Smooth muscle cell (in vitro differentiated cells): ENCODE results near the gene C11orf42. TPM values are rescaled to one million over a fixed set of nuclear protein-coding genes. Genes with fewer than 3 reads are reported as not detected.

Experiments used
- DNase-seq: peaks from one replicate; lab custom pipeline; 2025; ENCODE audit not compliant: unreplicated experiment; lab: John Stamatoyannopoulos, UW
- H2AFZ ChIP-seq: fragments of 200-600 bp; sonication (generic); 2 replicates; pipeline ENCODE4 v1.6.0; 2016; ENCODE audit warnings: antibody characterized with exemption, low read depth, mild to moderate bottlenecking
- H3F3A ChIP-seq: fragments of 200-600 bp; sonication (generic); 2 replicates; pipeline ENCODE4 v1.6.0; 2017; ENCODE audit warnings: antibody characterized with exemption, low read depth
- H3K27ac ChIP-seq: fragments of 200-600 bp; sonication (generic); 2 replicates; pipeline ENCODE4 v1.5.1; 2016; ENCODE audit warnings: low read depth, mild to moderate bottlenecking
- H3K27me3 ChIP-seq: fragments of 200-600 bp; sonication (generic); 2 replicates; pipeline ENCODE4 v1.6.1; 2016; ENCODE audit warnings: low read depth, mild to moderate bottlenecking
- H3K36me3 ChIP-seq: fragments of 200-600 bp; sonication (generic); 2 replicates; pipeline ENCODE4 v1.5.1; 2016; ENCODE audit warnings: low read depth
- H3K4me1 ChIP-seq: fragments of 200-600 bp; sonication (generic); 2 replicates; pipeline ENCODE4 v1.5.1; 2016; ENCODE audit warnings: low read depth
- H3K4me2 ChIP-seq: fragments of 200-600 bp; sonication (generic); 2 replicates; pipeline ENCODE4 v1.6.0; 2016; ENCODE audit warnings: mild to moderate bottlenecking
- H3K4me3 ChIP-seq: fragments of 200-600 bp; sonication (generic); 2 replicates; pipeline ENCODE4 v1.5.1; 2016; ENCODE audit warnings: mild to moderate bottlenecking
- H3K79me2 ChIP-seq: fragments of 200-600 bp; sonication (generic); 2 replicates; pipeline ENCODE4 v1.6.0; 2016; ENCODE audit warnings: low read depth, mild to moderate bottlenecking
- H3K9ac ChIP-seq: fragments of 200-600 bp; sonication (generic); 2 replicates; pipeline ENCODE4 v1.6.0; 2016; ENCODE audit warnings: low read depth
- H3K9me3 ChIP-seq: fragments of 200-600 bp; sonication (generic); replicated peaks from 2 replicates; pipeline ENCODE4 v1.5.1; 2016; ENCODE audit warnings: low read depth
- H4K20me1 ChIP-seq: fragments of 200-600 bp; sonication (generic); 2 replicates; pipeline ENCODE4 v1.6.0; 2016; ENCODE audit warnings: low read depth
- WGBS: methylation state at CpG from one replicate; pipeline ENCODE4 v1.1.7; 2016; ENCODE audit warnings: low lambda C conversion rate; 5-methylcytosine and 5-hydroxymethylcytosine counted together
- polyA plus RNA-seq: library from polyadenylated mRNA; unstranded; fragments of >200 nt; fragmentation: Nextera tagmentation; extraction: Ambion mirVana; gene quantifications from 2 replicates; pipeline ENCODE4 v1.2.1, GENCODE V29; 2016
- total RNA-seq: library from RNA; depleted of rRNA; stranded (reverse); fragments of >200 nt; gene quantifications from 2 replicates; pipeline ENCODE4 v1.2.3, GENCODE V29; 2014
- TF ChIP-seq, protein P1 (sequence below): fragments of 200-600 bp; sonication (generic); IDR thresholded peaks from 2 replicates; pipeline ENCODE4 v1.5.1; 2017; ENCODE audit warnings: borderline replicate concordance, mild to moderate bottlenecking, antibody characterized with exemption; ENCODE audit not compliant: insufficient read depth, poor library complexity, severe bottlenecking

C11orf42 gene
- total and polyA plus RNA-seq, 2 experiments from 2014 or later, result not detected

DNA sequence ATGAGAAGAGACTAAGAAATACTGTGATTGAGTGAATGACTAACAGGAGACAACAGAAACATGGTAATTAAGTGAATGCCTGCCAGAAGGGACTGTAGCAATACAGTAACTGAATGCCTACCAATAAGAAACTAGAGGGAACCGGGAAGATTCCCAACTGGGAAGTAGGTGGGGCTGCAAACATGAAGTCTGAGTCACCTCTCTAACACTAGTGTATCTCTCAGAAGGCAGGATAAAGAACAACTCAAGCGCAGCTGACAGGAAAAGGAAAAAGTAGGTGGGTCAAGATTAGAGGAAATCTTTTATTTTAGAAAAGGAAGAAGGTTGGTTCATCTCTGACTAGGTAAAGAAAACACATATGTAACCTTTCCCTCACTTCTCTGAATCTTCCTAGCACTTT lies 14.0 kb downstream of the C11orf42 start:
- Histone ChIP-seq H3K27ac (no peak overlapping the region), H3K79me2 (peaks cover 4% of the 10 kb centered on the region), H2AFZ (no peak overlapping the region), H3K4me1 (no peaks in the 10 kb centered on the region), H3K4me3 (no peak overlapping the region), H3K36me3 (peaks cover 9% of the 10 kb centered on the region), H3K4me2 (no peak overlapping the region), H3K9ac (no peak overlapping the region), H4K20me1 (peaks cover 5% of the 10 kb centered on the region), H3K27me3 (no peaks in the 10 kb centered on the region), H3F3A (no peaks in the 10 kb centered on the region), H3K9me3 (no peaks in the 10 kb centered on the region)
- no peak for DNase-seq
- WGBS, result 49% methylated on average over 2 of the region's 2 CpGs
- TF ChIP-seq, protein P1, sequence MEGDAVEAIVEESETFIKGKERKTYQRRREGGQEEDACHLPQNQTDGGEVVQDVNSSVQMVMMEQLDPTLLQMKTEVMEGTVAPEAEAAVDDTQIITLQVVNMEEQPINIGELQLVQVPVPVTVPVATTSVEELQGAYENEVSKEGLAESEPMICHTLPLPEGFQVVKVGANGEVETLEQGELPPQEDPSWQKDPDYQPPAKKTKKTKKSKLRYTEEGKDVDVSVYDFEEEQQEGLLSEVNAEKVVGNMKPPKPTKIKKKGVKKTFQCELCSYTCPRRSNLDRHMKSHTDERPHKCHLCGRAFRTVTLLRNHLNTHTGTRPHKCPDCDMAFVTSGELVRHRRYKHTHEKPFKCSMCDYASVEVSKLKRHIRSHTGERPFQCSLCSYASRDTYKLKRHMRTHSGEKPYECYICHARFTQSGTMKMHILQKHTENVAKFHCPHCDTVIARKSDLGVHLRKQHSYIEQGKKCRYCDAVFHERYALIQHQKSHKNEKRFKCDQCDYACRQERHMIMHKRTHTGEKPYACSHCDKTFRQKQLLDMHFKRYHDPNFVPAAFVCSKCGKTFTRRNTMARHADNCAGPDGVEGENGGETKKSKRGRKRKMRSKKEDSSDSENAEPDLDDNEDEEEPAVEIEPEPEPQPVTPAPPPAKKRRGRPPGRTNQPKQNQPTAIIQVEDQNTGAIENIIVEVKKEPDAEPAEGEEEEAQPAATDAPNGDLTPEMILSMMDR, result no peak

DNA sequence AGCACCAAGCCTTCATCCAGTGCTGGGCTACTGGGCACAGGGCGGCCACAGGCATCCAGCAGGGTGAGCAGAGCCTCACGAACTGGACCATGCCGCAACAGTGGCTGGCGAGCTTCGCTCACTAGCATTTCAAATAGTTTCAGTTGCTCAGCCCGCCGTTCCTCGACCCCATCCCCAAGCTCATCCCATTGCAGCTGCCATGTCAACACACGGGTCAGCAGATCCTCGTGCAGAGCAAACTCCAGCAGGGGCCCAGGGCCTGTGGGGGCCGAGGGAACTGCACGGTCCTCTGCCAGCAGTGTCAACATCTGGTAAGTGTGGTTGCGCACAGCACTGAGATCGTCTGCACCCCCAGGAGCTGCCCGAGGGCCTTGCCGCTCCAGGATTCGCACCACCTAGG lies 18.5 kb downstream of the C11orf42 start:
- 98% methylated on average over 17 of the region's 17 CpGs for WGBS
- no peak for DNase-seq
- Histone ChIP-seq H3K9ac (no peak overlapping the region), H3K4me3 (no peak overlapping the region), H4K20me1 (peaks cover 49% of the 10 kb centered on the region), H3F3A (no peaks in the 10 kb centered on the region), H3K4me2 (no peak overlapping the region), H3K79me2 (peaks cover 37% of the 10 kb centered on the region), H3K27me3 (no peaks in the 10 kb centered on the region), H3K4me1 (no peaks in the 10 kb centered on the region), H2AFZ (no peak overlapping the region), H3K27ac (no peak overlapping the region), H3K9me3 (no peaks in the 10 kb centered on the region), H3K36me3 (peaks cover 9% of the 10 kb centered on the region)
- TF ChIP-seq, protein P1, result no peak

DNA sequence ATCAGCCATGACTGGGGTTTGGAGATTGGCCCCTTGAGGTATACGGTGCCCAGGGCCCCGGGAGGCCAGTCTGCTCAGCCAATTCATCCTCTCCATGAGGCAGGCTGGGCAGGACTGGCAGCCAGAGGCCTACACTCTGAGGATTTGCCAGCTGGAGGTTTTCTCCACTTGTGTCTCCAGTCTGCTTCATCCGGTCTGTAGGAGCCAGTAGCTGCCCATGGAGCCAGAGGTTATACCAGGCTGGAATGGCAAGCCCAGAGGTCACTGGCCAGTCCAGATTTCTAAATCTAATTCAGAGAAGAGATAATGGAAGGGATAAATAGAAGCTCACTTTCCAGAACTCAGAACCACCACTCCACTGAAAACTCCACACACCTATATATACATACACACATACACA lies 19.1 kb downstream of the C11orf42 start:
- H3K4me2 ChIP-seq, result no peak overlapping the region
- H3F3A ChIP-seq, result no peaks in the 10 kb centered on the region
- WGBS, result 100% methylated on average over 3 of the region's 3 CpGs
- no peak overlapping the region for H3K9ac ChIP-seq
- no peak overlapping the region for H3K27ac ChIP-seq
- H3K36me3 ChIP-seq, result peaks cover 9% of the 10 kb centered on the region
- DNase-seq, result no peak
- no peaks in the 10 kb centered on the region for H3K4me1 ChIP-seq
- TF ChIP-seq, protein P1, result no peak
- H3K27me3 ChIP-seq, result no peaks in the 10 kb centered on the region
- no peaks in the 10 kb centered on the region for H3K9me3 ChIP-seq
- peaks cover 42% of the 10 kb centered on the region for H3K79me2 ChIP-seq
- peaks cover 55% of the 10 kb centered on the region for H4K20me1 ChIP-seq
- no peak overlapping the region for H2AFZ ChIP-seq
- H3K4me3 ChIP-seq, result no peak overlapping the region

DNA sequence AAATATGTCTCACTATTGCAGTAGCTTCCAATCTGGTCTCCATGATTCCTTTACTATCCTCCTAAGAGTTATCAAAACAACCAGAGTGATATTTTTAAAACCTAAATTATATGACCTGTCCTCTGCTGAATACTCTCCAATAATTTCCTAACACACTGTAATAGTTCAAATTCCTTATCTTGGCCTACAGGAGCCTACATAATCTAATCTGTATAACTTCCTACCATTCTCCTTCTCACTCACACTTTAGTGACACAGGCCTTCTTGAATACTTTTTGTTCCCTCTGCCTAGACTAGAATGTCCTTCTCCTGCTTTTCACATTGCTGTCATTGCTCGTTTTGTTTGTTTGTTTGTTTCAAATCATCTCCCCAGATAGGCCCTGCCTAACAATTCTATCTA lies 19.7 kb downstream of the C11orf42 start:
- Histone ChIP-seq H3K27ac (no peak overlapping the region), H3F3A (no peaks in the 10 kb centered on the region), H3K79me2 (peaks cover 47% of the 10 kb centered on the region), H3K9ac (no peak overlapping the region), H3K4me3 (no peak overlapping the region), H3K9me3 (no peaks in the 10 kb centered on the region), H3K27me3 (no peaks in the 10 kb centered on the region), H3K36me3 (peaks cover 9% of the 10 kb centered on the region), H3K4me2 (no peak overlapping the region), H2AFZ (no peak overlapping the region), H4K20me1 (peaks cover 61% of the 10 kb centered on the region), H3K4me1 (no peaks in the 10 kb centered on the region)
- TF ChIP-seq, protein P1, result no peak
- 77% methylated on average over 1 of the region's 1 CpG for WGBS
- DNase-seq, result no peak
